Skin of body (tissue), 2 donors: ENCODE results near the gene ARHGAP28. TPM values are rescaled to one million over a fixed set of nuclear protein-coding genes. Genes with fewer than 3 reads are reported as not detected.
"Not testable (repeated sequence)": the region's sequence is repeated elsewhere in the genome, so short reads cannot be mapped to it uniquely, and the experiment has no call there.

ENCODE experiments used
- DNase-seq: peaks from one replicate; lab custom pipeline; 2025; lab: John Stamatoyannopoulos, UW
- total RNA-seq: library from RNA; depleted of rRNA; stranded (reverse); fragments of >200 nt; gene quantifications from one replicate; pipeline ENCODE4 v1.2.3, GENCODE V29; 2014

Gene ARHGAP28
- total RNA-seq, 1 donor from 2014 or later = 42.6 TPM

GRCh38 chr18:6921571-6921970, 192.1 kb downstream of the ARHGAP28 start:
- DNase-seq = no peak

- DNase-seq = no peak
Measured at GRCh38 chr18:6923220-6923619, 193.7 kb downstream of the ARHGAP28 start.

GRCh38 chr18:6927153-6927552, 197.6 kb downstream of the ARHGAP28 start:
- no peak for DNase-seq

- no peak for DNase-seq
Measured at GRCh38 chr18:6928359-6928758, 198.8 kb downstream of the ARHGAP28 start.

GRCh38 chr18:6929370-6930102, 200.0 kb downstream of the ARHGAP28 start:
- no peak for DNase-seq

GRCh38 chr18:6934859-6935258, 205.3 kb downstream of the ARHGAP28 start:
- DNase-seq = no peak

GRCh38 chr18:6938003-6938402, 208.5 kb downstream of the ARHGAP28 start:
- no peak for DNase-seq

GRCh38 chr18:6938403-6938802, 208.9 kb downstream of the ARHGAP28 start:
- not testable (repeated sequence) for DNase-seq

GRCh38 chr18:6939972-6940371, 210.5 kb downstream of the ARHGAP28 start:
- DNase-seq = peak; percentile 24

GRCh38 chr18:6940451-6940850, 210.9 kb downstream of the ARHGAP28 start:
- no peak for DNase-seq

GRCh38 chr18:6941996-6942395, 212.5 kb downstream of the ARHGAP28 start:
- no peak for DNase-seq

GRCh38 chr18:6942742-6943141, 213.2 kb downstream of the ARHGAP28 start:
- no peak for DNase-seq

GRCh38 chr18:6943143-6943542, 213.6 kb downstream of the ARHGAP28 start:
- DNase-seq = no peak

GRCh38 chr18:6947338-6948030, 218.0 kb downstream of the ARHGAP28 start:
- DNase-seq = no peak

GRCh38 chr18:6948281-6949055, 219.0 kb downstream of the ARHGAP28 start:
- no peak for DNase-seq

- no peak for DNase-seq
Measured at GRCh38 chr18:6949800-6950586, 220.5 kb downstream of the ARHGAP28 start.

- no peak for DNase-seq
Measured at GRCh38 chr18:6950641-6951040, 221.1 kb downstream of the ARHGAP28 start.

- no peak for DNase-seq
Measured at GRCh38 chr18:6951336-6952090, 222.0 kb downstream of the ARHGAP28 start.

GRCh38 chr18:6954501-6954900, 225.0 kb downstream of the ARHGAP28 start:
- no peak for DNase-seq

- DNase-seq = no peak
Measured at GRCh38 chr18:6955304-6955703, 225.8 kb downstream of the ARHGAP28 start.

- DNase-seq = no peak
Measured at GRCh38 chr18:6956495-6956894, 227.0 kb downstream of the ARHGAP28 start.
